HG02763 (cell line): ENCODE data around the gene HLA-DMA.

Source experiments
- ATAC-seq: cut with Tn5 transposase; IDR thresholded peaks from one replicate; pipeline ENCODE4 v1.9.1; 2021; ENCODE audit warnings: mild to moderate bottlenecking, moderate library complexity; ENCODE audit not compliant: unreplicated experiment

The HLA-DMA gene

DNA sequence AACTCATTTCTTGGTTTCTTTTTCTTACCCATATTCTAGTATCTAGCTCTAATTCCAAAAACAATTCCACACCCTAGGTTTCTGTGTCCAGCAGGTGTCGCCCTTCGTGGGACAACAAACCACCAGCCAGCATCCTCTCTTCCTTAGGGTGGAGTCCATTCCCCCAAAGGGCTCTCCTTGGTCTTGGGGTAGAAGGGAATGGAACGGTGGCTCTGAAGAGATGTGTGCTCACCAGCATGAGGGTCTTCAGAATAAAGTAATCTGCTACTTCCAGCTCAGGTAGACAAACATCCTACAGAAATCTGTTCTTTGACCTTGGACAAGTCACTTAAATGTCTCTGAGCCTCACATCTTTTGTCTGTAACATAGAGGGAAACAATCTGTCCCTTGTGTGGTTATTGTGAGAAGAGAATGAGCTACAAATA lies 19.2 kb downstream of the HLA-DMA start:
- ATAC-seq: no peak

DNA sequence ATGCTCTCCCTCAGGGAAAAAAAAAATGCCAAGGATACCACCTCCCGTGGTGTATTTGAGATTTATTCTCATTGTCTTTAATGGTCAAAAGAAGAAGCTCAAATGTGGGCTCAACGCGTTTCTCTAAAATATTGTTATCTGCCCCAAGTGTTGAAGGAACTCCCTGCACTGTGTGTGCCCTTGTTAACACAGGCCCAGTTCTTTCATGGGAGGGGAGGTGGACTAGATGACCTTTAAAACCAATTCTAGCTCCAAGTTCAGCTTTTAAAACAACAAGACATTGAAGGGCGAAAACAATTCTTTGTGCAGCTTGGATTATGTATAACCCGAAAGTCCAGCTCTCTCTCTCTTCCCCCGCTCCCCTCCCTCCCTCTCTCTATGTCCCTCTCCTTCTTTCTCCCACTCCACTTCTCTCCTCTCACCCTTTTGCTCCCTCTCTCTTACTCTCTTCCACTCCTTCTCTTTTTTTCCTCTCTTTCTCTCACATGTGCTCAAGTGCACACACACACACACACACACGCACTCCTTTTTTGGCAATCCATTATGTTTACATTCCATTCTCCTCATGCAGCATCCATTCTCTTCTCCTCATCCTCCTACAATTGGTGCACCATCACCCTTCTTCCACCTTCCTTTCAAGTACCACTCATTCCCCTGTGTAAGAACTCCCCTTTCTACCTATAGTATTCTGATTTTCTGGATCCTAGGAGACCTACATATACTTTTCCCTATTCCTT lies 20.6 kb downstream of the HLA-DMA start:
- no peak for ATAC-seq

DNA sequence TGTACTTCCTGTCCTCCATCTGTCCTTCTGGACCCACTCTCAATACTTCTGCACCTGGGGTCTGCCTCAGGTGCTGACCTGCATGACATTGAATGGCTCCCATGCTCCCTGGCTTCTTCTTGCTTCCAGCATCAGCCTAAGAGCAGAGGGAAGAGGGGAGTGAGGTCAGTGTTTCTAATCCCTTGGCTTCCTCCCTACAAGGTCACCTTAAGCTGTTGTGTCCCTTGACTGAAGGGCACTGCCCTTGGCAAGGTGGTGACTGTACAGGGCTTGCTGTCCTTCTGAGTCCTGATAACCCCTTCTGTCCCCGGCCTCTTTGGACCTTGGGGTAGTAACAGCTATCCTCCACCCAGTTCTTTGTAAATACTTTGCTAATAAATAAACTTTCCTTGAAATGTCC lies 21.7 kb downstream of the HLA-DMA start:
- no peak for ATAC-seq

DNA sequence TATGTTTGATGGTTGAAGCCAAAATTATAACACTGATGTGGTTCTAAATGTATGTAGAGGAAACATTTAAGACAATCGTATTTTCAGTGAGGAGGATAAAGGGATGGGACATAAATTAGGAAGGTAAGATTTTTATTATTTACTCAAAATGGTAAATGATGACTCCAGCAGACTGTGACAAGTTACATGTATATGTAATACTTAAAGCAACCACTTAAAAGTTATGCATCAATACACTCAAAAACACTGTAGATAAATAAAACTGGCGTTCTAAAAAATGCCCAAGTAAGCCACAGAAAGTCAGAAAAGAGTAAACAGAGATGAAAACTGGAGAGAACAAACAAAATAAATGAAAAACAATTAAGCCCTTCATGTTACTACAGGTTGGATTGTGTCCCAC lies 30.8 kb downstream of the HLA-DMA start:
- no peak for ATAC-seq

DNA sequence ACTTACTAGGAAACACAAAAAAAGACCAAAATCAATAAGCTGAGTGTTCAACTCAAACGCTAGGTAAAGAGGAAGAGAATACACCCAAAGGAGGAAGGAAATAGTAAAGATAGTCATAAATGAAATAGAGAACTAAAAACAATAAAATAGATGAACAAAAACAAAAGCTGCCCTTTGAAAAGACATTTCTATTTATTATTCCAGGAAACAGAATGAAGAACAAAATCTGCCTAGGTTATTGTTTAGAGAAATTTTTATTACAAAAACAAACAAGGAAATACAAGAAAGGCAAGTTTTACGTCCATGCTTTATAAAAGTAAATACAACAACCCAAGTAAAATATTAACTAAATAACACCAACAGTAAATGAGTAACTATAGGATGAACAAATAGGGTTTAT lies 32.2 kb downstream of the HLA-DMA start:
- ATAC-seq: no peak

DNA sequence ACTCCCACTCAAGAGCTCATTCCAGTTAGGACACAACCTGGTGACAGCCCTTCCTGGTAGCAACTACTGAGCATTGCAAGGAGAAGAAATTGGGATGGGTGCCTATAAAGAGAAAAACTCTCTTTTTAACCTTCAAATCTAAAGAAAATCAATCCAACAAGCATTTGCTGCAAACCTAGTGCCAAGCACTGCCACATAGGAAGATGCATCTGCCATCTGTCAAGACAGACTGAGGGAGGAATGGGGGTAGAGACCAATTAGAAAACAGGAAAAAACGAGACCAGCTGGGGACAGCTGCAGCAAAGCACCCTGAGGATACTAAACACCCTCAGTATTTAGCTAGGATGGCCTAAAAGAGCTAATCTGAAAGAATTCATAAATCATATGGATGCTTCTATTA lies 39.9 kb downstream of the HLA-DMA start:
- no peak for ATAC-seq

DNA sequence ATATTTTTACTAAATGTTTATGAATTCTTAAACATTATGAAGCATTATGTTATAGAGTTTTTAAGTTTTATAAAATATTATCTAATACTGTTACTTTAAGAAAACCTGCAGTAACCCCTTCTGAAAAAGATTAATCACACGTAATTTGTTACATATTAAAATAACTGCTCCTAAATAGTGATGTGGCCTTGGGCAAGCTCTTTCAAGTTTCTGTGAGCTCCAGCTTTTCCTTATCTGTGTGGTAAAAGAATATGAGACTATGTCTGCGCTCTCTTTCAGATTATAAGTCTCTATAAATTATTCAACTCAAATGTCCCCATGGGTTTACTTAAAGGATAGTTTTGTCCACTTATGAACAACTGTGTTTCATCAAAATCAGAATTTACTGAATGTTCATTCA lies 44.0 kb downstream of the HLA-DMA start:
- no peak for ATAC-seq

DNA sequence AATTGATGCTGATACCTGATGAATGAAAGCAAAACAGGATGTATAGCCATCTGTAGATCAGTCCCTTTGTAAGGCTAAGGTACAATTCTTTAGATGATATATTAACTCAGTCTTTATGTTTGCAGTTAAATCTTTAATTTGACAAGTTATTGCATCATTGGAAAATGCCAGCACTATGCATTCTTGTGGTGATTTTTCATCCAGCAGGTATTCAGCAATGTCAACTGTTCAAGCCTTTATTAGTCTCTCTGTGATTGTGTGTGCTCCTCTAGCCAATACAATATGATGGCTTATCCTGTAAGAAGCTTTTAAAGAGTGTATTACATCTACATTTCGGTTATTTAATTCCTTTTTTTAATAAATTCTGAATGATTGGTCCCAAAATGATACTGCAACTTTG lies 46.4 kb downstream of the HLA-DMA start:
- ATAC-seq: no peak

DNA sequence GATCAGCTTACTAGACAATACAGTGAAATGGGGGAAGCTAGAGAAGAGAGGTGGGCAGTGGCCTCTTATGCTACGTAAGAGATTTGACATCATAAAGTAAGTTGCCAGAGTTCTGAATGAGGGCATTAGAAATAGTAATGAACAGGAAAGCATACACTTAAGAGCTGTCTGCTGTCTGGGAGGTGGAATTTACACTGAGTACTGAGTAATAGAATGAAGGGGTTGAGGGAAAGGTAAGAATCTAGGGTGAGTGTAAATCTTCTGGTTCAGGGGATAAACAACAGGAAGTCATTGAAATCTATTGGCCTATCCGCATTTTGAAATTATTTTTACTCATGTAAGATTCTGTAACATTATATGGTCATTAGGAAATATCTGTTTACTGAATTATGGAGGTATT lies 47.8 kb downstream of the HLA-DMA start:
- no peak for ATAC-seq

DNA sequence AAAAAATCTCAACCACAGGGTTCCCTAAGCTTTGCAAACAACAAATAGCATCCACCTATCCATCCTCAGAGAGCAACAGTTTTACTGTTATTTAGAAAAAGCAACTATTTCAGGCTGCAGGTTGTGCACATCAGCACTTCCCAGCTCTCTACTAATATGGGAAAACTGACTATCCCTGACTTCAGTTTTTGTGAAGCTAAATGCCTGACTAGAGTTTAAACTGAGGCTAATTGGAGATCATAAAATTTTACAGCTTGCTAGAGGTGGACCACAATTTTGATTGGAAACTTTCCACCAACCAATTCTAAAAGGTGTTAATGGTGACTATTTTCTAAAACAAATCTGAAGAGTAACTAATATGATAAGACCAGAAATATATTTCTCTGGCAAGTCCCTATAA lies 48.9 kb downstream of the HLA-DMA start:
- ATAC-seq: no peak
